GM21619 (cell line): ENCODE measurements around the gene SSTR5.

Experiments
- ATAC-seq: cut with Tn5 transposase; IDR thresholded peaks from one replicate; pipeline ENCODE4 v1.9.1; 2021; ENCODE audit not compliant: unreplicated experiment

The SSTR5 gene

GRCh38 chr16:1121009-1121408, 48.5 kb downstream of the SSTR5 start:
- no peak for ATAC-seq

- no peak for ATAC-seq
Observed at GRCh38 chr16:1121601-1122397, 49.3 kb downstream of the SSTR5 start.

GRCh38 chr16:1122398-1122765, 49.8 kb downstream of the SSTR5 start:
- no peak for ATAC-seq

- no peak for ATAC-seq
Observed at GRCh38 chr16:1123525-1124230, 51.1 kb downstream of the SSTR5 start.

GRCh38 chr16:1124291-1124690, 51.7 kb downstream of the SSTR5 start:
- no peak for ATAC-seq

GRCh38 chr16:1124795-1125194, 52.2 kb downstream of the SSTR5 start:
- ATAC-seq = no peak

- ATAC-seq = no peak
Observed at GRCh38 chr16:1125471-1125870, 52.9 kb downstream of the SSTR5 start.

GRCh38 chr16:1126044-1126443, 53.5 kb downstream of the SSTR5 start:
- ATAC-seq = no peak

GRCh38 chr16:1126586-1126985, 54.0 kb downstream of the SSTR5 start:
- no peak for ATAC-seq

- ATAC-seq = no peak
Observed at GRCh38 chr16:1127101-1127500, 54.6 kb downstream of the SSTR5 start.

- ATAC-seq = no peak
Observed at GRCh38 chr16:1127971-1128715, 55.6 kb downstream of the SSTR5 start.

- ATAC-seq = no peak
Observed at GRCh38 chr16:1129106-1129960, 56.8 kb downstream of the SSTR5 start.

GRCh38 chr16:1130382-1130781, 57.8 kb downstream of the SSTR5 start:
- ATAC-seq = no peak
